PC-9 (cell line): ENCODE results near the gene DAP3. TPM values are rescaled to one million over a fixed set of nuclear protein-coding genes. Genes with fewer than 3 reads are reported as not detected.

ENCODE experiments used
- BruUV-seq: library from RNA; stranded (reverse); fragments of 400-500 nt; replicated peaks from 2 replicates; lab custom pipeline; 2021; lab: Mats Ljungman, UMichigan
- CTCF ChIA-PET: fragments of 300-600 bp; sonication (Branson Sonifier 250); formaldehyde crosslinking; loops from one replicate; lab custom pipeline; 2022; ENCODE audit warnings: antibody characterized with exemption; lab: Charles Lee
- POLR2A ChIA-PET: fragments of 300-600 bp; sonication (Branson Sonifier 250); formaldehyde crosslinking; loops from one replicate; lab custom pipeline; 2022; ENCODE audit warnings: antibody characterized with exemption; ENCODE audit not compliant: unreplicated experiment; lab: Charles Lee
- DNase-seq, 2 experiments: peaks; one replicate each; pipeline versions ENCODE4 v3.0.0 to v3.0.0-alpha.2; 2015 to 2022; ENCODE audit warnings: mixed read lengths in 1 of 2
- H2AFZ ChIP-seq: fragments of 200-600 bp; sonication (generic); 2 replicates; pipeline ENCODE4 v1.8.1; 2017; ENCODE audit warnings: antibody characterized with exemption
- H3F3A ChIP-seq: fragments of 200-600 bp; sonication (generic); 2 replicates; pipeline ENCODE4 v1.8.1; 2017; ENCODE audit warnings: antibody characterized with exemption, mild to moderate bottlenecking, low read depth; ENCODE audit not compliant: insufficient read depth
- H3K27ac ChIP-seq: fragments of 200-600 bp; sonication (generic); 2 replicates; pipeline ENCODE4 v1.6.1; 2016; ENCODE audit warnings: mixed run types
- H3K27me3 ChIP-seq: fragments of 200-600 bp; sonication (generic); 2 replicates; pipeline ENCODE4 v1.6.1; 2016; ENCODE audit warnings: low read depth, mixed run types; ENCODE audit not compliant: insufficient read depth
- H3K36me3 ChIP-seq: fragments of 200-600 bp; sonication (generic); 2 replicates; pipeline ENCODE4 v1.6.1; 2016; ENCODE audit warnings: low read depth, mixed run types
- H3K4me1 ChIP-seq: fragments of 200-600 bp; sonication (generic); replicated peaks from 2 replicates; pipeline ENCODE4 v1.6.1; 2016; ENCODE audit warnings: mixed run types; ENCODE audit not compliant: insufficient read depth
- H3K4me2 ChIP-seq: fragments of 200-600 bp; sonication (generic); 2 replicates; pipeline ENCODE4 v1.6.1; 2017; ENCODE audit warnings: mixed run types
- H3K4me3 ChIP-seq: fragments of 200-600 bp; sonication (generic); 2 replicates; pipeline ENCODE4 v1.6.1; 2016; ENCODE audit warnings: mixed run types
- H3K79me2 ChIP-seq: fragments of 200-600 bp; sonication (generic); 2 replicates; pipeline ENCODE4 v1.6.1; 2017; ENCODE audit warnings: low read depth, mixed run types
- H3K9me2 ChIP-seq: fragments of 200-600 bp; sonication (generic); 2 replicates; pipeline ENCODE4 v1.8.1; 2017; ENCODE audit warnings: mild to moderate bottlenecking; ENCODE audit not compliant: insufficient read depth
- H3K9me3 ChIP-seq: fragments of 200-600 bp; sonication (generic); 2 replicates; pipeline ENCODE4 v1.8.1; 2016; ENCODE audit warnings: low read depth; ENCODE audit not compliant: insufficient read depth
- H4K20me1 ChIP-seq: fragments of 200-600 bp; sonication (generic); 2 replicates; pipeline ENCODE4 v1.8.1; 2017; ENCODE audit not compliant: insufficient read depth
- EZH2 ChIP-seq: fragments of 200-600 bp; sonication (generic); IDR thresholded peaks from 2 replicates; pipeline ENCODE4 v1.8.0; 2017; ENCODE audit warnings: antibody characterized with exemption, low read depth
- intact Hi-C: fragments of 100-400 bp; cut with micrococcal nuclease; formaldehyde crosslinking; loops from one replicate; pipeline ENCODE4 v1.10.0; 2022; ENCODE audit not compliant: unreplicated experiment
- total RNA-seq: library from RNA; stranded (reverse); gene quantifications from 2 replicates; pipeline ENCODE4 v1.2.3, GENCODE V29; 2021
- TF ChIP-seq, protein P1 (sequence below): fragments of 200-600 bp; sonication (generic); conservative IDR thresholded peaks from 2 replicates; pipeline ENCODE4 v1.6.1; 2017; ENCODE audit warnings: mixed run types, antibody characterized with exemption, mild to moderate bottlenecking, moderate library complexity

DAP3 gene
- total RNA-seq, 1 experiment from 2014 or later: 111 TPM

DNA sequence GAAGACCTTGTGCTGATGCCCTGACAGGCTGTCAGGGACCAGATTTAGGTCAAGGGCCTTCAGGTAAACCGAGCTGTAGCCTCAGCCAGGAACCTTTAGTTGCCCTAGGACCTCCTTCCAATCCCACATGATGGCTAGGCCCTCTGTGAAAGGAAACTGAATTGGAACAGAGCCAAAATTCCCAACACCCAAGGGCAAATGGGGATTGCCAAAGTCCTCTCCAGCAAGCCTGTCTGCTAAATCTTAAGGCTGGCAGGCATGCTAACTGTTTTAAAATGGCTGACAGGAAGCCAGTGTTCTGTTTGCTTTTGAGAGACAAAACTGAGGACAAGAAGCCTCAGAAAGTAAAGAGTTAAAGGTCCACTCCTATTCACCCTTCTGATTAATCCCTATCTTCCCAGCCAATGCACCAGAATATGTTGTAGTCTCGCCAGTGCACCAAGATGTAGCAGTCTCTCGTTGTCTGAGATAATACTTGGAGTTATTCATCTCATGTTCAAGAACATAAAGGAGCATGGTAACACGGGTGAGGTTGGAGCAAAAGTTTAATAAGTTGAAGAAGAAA is 43.8 kb upstream of the DAP3 start:
- CTCF ChIA-PET: no interaction called here
- H3K9me3 ChIP-seq: peaks cover 6% of the 10 kb centered on the region; the same call in 1 of the 2 replicates
- H4K20me1 ChIP-seq: no peaks in the 10 kb centered on the region
- peaks cover 29% of the 10 kb centered on the region; the same call in 1 of the 2 replicates for H3F3A ChIP-seq
- no peaks in the 10 kb centered on the region for H3K9me2 ChIP-seq
- no peak overlapping the region for H3K27ac ChIP-seq
- no peak for TF ChIP-seq EZH2
- TF ChIP-seq, protein P1, sequence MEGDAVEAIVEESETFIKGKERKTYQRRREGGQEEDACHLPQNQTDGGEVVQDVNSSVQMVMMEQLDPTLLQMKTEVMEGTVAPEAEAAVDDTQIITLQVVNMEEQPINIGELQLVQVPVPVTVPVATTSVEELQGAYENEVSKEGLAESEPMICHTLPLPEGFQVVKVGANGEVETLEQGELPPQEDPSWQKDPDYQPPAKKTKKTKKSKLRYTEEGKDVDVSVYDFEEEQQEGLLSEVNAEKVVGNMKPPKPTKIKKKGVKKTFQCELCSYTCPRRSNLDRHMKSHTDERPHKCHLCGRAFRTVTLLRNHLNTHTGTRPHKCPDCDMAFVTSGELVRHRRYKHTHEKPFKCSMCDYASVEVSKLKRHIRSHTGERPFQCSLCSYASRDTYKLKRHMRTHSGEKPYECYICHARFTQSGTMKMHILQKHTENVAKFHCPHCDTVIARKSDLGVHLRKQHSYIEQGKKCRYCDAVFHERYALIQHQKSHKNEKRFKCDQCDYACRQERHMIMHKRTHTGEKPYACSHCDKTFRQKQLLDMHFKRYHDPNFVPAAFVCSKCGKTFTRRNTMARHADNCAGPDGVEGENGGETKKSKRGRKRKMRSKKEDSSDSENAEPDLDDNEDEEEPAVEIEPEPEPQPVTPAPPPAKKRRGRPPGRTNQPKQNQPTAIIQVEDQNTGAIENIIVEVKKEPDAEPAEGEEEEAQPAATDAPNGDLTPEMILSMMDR: no peak
- H3K4me1 ChIP-seq: peaks cover 2% of the 10 kb centered on the region; the same call in 1 of the 2 replicates
- H3K36me3 ChIP-seq: no peaks in the 10 kb centered on the region; the same call in 1 of the 2 replicates
- no peak for DNase-seq
- H3K4me3 ChIP-seq: no peak overlapping the region
- no peak overlapping the region for H2AFZ ChIP-seq
- intact Hi-C loops: no loop called here
- POLR2A ChIA-PET: interaction anchor here (0.7 kb wide), 1 partner anchor 417 kb away, joined by 8 read pairs; no protein-coding TSS in a partner anchor
- no peak overlapping the region for H3K4me2 ChIP-seq
- H3K79me2 ChIP-seq: no peaks in the 10 kb centered on the region
- BruUV-seq: no TSS peak
- H3K27me3 ChIP-seq: no peaks in the 10 kb centered on the region

DNA sequence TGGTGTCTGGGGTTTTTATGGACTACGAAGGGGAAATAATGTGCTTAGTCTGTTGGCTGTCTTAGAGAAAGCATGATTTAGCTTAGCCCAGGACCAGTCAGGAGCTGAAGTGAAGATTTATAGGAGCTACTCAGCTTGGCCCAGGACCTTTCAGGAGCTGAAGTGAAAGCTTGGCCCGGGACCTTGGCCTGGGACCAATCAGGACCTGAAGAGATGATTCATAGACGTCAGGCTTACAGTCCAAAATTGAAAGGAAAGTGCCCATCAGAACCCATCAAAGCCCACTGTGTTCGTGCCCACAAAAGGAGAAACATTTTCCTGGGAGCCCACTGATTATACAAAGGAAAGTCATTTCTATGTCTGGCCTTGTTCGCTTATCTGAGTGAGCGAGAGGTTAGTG is 43.2 kb upstream of the DAP3 start:
- no peak for DNase-seq
- Histone ChIP-seq H3K79me2 (no peaks in the 10 kb centered on the region), H4K20me1 (no peaks in the 10 kb centered on the region), H3K9me2 (no peaks in the 10 kb centered on the region), H3K27ac (no peak overlapping the region), H3F3A (peaks cover 34% of the 10 kb centered on the region), H3K27me3 (no peaks in the 10 kb centered on the region), H3K4me1 (peaks cover 8% of the 10 kb centered on the region), H3K4me2 (no peak overlapping the region), H3K36me3 (no peaks in the 10 kb centered on the region; the same call in 1 of the 2 replicates), H2AFZ (no peak overlapping the region), H3K9me3 (peaks cover 6% of the 10 kb centered on the region; the same call in 1 of the 2 replicates), H3K4me3 (no peak overlapping the region)
- POLR2A ChIA-PET: interaction anchor here (0.7 kb wide), 1 partner anchor 417 kb away, joined by 8 read pairs; no protein-coding TSS in a partner anchor
- intact Hi-C loops: no loop called here
- no TSS peak for BruUV-seq
- TF ChIP-seq EZH2: no peak
- TF ChIP-seq, protein P1: no peak
- CTCF ChIA-PET: no interaction called here

DNA sequence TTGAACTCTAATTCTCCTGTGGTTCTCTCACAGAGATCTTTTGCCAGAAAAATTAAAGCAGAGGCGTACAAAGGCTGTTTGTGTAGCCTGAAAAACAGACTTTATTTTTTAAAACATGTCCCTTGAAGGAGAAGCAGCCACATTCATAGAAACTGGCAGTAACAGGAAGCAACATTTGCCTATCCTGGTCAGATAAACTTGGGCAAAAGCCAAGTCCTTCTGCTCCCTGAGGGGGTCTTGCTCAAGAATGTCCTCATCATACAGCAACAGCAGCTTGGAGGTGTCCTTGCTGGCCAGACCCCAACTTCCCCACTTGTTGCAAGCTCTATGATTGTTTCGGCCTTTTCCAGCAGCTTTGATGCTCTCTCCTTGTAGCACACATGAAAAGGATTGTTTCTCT is 42.6 kb upstream of the DAP3 start:
- Histone ChIP-seq H3K27ac (no peak overlapping the region), H3K9me3 (peaks cover 6% of the 10 kb centered on the region; the same call in 1 of the 2 replicates), H3K79me2 (no peaks in the 10 kb centered on the region), H3K4me3 (no peak overlapping the region), H3K36me3 (no peaks in the 10 kb centered on the region; the same call in 1 of the 2 replicates), H3K4me1 (peaks cover 11% of the 10 kb centered on the region), H3K9me2 (no peaks in the 10 kb centered on the region), H4K20me1 (no peaks in the 10 kb centered on the region), H3F3A (peaks cover 41% of the 10 kb centered on the region), H3K4me2 (no peak overlapping the region), H2AFZ (no peak overlapping the region), H3K27me3 (no peaks in the 10 kb centered on the region)
- TF ChIP-seq, protein P1: no peak
- no peak for TF ChIP-seq EZH2
- no peak for DNase-seq
- ChIA-PET CTCF (no interaction called here), POLR2A (no interaction called here)
- BruUV-seq: no TSS peak
- intact Hi-C loops: no loop called here
